Esophagus mucosa (tissue), 1 donor: ENCODE measurements around the gene CEP135. TPM values are rescaled to one million over a fixed set of nuclear protein-coding genes. Genes with fewer than 3 reads are reported as not detected.
"Not testable (repeated sequence)": the region's sequence is repeated elsewhere in the genome, so short reads cannot be mapped to it uniquely, and the experiment has no call there.

Source experiments
- ATAC-seq: fragments of 200-7000 bp; cut with Tn5 transposase; one replicate; pipeline ENCODE4 v1.9.1; 2020
- total RNA-seq: library from RNA; stranded (reverse); gene quantifications from one replicate; pipeline ENCODE4 v1.2.4, GENCODE V29; 2023
- donor health status: DM: yes; HTN: yes; CAD: no.

The CEP135 gene, protein sequence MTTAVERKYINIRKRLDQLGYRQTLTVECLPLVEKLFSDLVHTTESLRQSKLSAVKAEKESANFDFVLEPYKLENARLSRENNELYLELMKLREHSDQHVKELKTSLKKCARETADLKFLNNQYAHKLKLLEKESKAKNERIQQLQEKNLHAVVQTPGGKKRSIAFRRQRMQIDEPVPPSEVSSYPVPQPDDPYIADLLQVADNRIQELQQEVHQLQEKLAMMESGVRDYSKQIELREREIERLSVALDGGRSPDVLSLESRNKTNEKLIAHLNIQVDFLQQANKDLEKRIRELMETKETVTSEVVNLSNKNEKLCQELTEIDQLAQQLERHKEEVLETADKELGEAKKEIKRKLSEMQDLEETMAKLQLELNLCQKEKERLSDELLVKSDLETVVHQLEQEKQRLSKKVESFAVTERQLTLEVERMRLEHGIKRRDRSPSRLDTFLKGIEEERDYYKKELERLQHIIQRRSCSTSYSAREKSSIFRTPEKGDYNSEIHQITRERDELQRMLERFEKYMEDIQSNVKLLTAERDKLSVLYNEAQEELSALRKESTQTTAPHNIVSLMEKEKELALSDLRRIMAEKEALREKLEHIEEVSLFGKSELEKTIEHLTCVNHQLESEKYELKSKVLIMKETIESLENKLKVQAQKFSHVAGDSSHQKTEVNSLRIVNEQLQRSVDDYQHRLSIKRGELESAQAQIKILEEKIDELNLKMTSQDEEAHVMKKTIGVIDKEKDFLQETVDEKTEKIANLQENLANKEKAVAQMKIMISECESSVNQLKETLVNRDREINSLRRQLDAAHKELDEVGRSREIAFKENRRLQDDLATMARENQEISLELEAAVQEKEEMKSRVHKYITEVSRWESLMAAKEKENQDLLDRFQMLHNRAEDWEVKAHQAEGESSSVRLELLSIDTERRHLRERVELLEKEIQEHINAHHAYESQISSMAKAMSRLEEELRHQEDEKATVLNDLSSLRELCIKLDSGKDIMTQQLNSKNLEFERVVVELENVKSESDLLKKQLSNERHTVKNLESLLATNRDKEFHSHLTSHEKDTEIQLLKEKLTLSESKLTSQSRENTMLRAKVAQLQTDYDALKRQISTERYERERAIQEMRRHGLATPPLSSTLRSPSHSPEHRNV
- total RNA-seq = 4.0 TPM

DNA sequence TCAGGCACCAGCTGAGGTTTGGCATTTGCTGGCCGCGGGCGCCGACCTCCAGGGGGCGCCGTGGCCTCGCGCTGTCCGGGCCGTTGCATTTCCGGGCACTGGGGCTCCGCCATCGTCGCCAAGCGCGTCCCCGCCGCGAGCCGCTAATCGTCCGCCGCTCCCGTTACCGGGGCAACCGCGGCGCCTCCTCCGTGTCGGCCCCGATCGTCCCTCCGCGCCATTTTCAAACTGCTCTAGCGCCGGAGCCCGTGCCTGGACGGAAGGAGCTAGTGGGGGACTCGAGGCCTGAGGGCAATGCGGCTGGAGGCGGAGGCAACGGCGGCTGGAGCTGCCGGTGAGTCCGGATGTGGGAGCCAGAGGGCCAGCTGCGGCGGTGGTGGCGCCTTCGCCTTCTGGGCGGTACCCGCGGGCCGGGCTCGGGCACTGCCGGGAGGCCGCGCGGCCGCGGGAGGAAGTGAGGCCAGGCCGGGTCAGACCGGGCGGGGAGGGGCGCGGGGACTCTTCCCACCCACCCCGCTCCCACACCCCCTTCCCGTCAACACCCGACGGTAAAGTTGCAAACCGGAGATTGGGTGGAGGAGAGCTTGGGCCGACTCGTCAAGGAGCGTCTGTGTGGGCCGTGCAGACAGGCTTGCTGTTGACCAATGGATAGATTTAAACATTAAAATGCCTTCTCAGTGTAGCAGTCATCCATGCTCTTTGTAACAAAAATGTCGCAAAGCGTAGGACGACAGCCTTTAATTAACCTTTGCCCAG lies at the start of gene CEP135:
CEP135 (plus strand) TSS at position 220 of the 756 bp plus-strand sequence. CDS start 3,186 bp downstream, outside the sequence.
- ATAC-seq = peak; percentile 94

DNA sequence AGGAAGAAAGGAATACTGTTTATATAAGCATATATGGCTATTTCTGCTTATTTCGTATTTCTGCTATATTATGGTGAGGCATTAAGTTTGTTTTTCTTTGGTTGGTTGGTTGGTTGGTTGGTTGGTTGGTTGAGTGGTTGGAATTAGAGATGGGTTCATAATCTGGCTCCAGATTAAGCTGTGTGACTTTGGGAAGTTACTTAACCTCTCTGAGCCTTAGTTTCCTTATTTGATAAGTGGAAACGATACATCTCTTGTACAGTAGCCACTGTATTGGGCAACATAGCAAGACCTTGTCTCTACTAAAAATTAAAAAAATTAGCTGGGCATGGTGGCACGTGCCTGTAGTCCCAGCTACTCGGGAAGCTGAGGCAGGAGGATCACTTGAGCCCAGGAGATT lies 46.1 kb upstream of the CEP135 start:
- no peak for ATAC-seq

DNA sequence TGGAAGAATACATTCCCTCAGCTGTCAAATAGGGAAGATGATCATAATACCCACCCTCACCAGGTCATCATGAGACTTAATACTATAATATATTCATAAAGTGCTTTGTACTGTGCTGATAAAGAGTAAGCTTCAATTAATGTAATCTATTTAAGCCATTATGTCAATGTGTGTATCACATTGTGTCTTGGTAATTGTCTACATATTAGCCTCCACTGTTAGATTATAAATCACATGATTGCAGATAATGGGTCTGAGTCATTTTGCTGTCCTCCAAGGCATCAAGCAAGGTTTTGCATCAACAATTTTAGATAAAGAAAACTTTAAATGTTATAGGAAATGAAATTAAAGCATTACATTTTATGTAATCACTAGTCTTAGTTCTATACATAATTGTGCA lies 45.2 kb upstream of the CEP135 start:
- ATAC-seq = no peak

DNA sequence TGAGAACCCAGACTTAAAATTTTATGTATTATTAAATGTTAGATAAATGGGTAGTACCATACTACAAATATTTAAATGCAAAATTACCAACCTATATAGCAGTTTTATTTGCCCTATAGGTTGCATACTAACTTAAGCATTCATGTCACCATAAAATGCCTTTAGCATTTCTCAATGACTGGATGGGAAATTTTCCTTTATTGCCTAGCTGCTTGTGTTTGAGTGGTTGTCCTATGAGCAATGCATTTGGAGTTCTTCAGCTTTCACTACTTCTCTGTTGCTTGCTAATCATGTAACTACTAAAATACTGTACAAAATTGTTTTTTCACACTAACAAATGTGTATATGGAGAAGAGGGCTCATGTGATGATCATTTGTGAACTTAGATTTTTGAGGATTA lies 44.2 kb upstream of the CEP135 start:
- ATAC-seq = no peak

DNA sequence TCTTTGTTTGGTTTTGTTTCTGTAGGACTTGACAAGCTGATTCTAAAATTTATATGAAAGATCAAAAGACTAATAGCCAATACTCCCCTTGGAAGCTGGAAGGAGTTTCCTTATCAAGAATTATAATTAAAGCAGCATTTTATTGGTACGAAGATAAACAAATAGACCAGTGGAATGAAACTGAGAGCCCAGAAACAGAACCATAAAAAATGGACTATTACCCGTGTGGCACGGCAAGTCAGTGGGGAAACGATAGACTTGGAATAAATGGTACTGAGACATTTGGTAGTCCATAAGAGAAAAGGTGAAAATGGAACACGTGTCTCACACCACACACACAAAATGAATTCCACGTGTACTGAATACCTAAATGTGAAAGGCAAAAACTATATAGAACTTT lies 42.4 kb upstream of the CEP135 start:
- no peak for ATAC-seq

DNA sequence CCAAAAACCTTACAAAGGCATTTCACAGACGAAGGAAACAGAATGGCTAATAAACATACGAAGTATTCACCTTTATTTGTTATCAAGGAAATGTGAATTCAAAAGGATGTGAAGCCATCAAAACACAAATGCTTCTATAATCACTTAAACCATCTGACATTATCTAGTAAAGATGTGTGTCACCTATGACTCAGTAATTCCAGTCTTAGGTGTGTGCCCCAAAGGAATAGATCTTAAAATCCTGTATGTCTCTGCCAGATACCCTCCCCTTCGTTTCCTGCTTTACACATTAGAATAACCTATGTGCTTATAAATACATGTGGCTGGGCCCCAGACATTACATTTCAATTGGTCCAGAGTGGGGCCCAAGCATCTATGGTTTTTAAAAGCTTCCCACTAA lies 41.8 kb upstream of the CEP135 start:
- peak; percentile 63 for ATAC-seq

DNA sequence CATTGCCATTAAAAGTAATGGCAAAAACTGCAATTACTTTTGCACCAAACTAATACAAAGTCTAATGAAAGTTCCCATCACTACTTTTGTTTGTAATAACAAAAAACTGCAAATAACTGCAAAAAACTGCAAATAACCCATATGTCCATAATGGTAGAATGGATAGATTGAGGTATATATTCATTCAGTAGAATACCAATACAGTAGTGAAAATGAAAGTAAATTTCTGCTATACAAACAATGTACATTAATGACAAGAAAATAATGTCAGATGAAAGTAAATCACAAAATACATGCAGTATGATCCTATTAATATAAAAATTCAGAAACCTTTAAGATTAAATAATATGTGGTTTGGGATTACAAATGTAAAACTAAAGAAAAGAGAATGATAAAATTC lies 41.3 kb upstream of the CEP135 start:
- ATAC-seq = no peak

DNA sequence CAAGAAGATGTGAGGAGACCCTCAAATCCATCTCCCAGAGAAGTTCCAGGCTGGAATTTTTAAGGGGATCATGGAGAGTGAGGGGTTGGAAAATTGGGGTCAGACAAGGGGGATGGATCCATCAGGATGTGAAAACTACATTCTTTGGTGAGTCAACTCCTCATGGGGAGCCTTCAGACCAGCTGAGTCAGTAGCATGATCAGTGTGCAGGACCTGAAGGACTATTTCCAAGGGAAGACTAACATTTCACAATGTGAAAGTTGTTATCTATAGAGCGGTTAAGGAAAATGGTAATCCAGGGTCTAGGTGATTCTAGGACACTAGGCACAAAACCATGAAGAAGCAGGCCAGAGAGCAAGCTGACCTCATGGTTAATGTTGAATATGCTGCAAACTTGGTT lies 38.6 kb upstream of the CEP135 start:
- no peak for ATAC-seq

DNA sequence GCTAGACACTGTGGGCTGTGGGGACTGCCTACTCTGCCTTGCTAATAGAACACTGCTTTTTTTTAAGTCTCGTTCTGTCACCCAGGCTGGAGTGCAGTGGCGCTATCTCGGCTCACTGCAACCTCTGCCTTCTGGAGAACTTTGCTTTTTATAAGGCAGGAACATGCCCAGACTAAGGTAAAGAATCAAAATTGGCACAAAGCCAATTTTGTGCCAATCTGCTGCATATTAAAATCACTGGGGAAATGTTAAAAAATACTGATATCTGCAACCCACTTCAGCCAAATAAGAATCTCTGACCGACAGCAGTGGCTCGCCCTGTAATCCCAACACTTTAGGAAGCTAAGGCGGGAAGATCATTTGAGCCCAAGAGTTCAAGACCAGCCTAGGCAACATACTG lies 36.5 kb upstream of the CEP135 start:
- no peak for ATAC-seq

DNA sequence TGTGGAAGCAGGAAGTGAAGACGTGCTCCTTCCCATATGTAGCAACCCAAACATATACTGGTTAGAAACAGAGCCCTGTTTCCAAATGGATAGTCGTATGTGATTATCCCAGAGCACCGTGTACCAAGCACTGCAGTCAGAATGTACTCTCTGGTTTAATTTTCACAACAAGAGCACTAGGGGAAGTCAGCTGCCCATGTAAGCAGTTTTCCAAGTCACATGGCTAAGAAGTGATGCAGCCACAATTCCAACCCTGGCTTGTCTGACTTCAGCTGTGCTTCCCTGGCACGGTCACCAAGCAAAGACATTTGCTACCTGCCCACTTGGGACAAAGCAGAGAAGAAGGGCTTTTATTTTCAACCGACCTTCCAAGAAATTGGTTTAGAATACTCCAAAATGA lies 28.2 kb upstream of the CEP135 start:
- ATAC-seq = no peak

DNA sequence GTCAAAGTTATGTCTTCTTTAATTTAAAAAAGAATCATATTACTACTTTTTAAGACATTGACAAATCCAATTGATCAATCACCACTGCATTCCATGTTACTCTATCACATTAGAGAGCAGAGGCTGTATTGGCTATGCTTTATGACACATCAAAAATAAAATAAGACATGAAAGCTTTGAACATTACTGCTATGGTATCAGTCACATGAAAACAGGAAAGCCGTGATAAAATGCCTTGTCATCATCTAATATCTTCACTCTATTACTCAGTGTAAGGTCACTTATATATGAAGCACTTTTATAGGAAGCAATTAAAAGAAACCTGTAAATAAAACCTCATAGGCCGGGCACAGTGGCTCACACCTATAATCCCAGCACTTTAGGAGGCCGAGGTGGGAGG lies 27.7 kb upstream of the CEP135 start:
- peak; percentile 45 for ATAC-seq

DNA sequence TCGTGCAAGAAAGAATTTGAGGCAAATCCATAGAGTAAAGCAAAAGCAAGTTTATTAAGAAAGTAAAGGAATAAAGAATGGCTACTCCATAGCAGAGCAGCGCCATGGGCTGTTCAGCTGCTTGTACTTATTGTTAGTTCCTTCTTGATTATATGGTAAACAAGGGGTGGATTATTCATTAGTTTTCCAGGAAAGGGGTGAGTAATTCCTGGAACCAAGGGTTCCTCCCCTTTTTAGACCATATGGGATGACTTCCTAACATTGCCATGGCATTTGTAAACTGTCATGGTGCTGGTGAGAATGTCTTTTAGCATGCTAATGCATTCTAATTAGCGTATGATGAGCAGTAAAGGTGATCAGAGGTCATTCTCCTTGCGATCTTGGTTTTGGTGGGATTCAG lies 23.5 kb upstream of the CEP135 start:
- no peak for ATAC-seq

DNA sequence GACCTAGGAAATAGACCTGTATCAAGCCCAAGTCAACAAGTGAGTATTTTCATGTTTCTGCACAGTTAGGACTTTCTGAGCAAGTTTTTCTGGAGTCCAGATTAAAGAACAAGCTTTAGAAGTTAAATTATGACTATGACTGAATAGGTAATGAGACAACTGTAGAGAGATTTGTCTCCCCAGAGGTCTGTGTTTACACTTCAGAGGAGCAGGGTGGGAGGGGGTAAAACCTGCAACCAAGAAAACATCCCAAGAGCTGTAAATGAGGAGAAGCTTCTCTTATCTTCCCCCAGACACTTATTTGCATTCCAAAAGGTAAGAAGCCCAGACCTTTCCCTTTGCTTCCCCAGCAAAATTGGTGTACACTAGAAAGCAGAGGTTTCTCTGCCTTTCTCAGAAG lies 22.1 kb upstream of the CEP135 start:
- no peak for ATAC-seq

DNA sequence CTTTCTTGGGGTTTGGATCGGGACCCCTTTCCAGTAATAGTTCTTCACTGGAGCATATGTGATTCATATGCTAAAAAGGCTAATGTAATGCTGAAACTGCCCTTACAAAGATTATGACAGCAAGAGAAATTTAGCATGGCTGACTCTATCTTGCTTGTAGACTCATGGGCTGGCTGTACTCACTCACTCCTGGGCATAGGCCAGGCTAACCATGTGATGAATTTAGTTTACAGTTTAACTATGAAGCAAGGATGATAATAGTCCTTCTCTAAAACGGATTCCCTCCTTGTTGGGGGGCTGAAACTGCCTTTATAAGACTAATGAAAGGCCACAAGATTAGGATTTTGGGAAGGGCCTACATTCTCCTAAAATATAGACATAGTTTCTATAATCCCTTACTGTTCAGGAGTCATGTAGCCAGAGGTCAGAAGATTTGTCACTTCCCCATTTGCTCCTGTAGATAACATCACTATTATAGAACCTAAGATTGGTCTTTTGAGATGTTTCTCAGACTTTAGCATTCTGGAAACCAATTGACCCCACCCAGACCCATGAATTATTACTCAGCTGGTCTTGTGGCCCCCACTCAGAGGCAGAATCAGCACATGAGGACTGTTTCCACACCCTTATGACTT lies 20.8 kb upstream of the CEP135 start:
- no peak for ATAC-seq

DNA sequence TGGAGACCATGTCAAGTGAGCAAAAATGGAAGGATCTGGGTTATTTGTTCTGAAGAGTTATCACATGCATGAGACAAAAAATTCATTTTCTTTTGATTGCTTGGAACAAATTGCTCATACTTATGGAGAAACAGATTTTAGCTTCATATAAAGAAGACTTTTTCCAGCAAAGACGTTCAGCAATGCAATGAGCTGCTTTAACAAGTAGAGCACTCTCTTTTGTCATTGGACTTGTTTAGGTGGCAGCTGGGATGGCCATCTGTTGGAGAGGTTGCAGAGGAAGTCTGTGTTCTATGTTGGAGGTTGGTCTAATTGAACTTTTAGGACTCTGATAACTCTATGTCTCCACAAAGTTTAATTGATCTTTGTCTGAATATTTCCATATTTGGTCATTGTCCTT lies 19.9 kb upstream of the CEP135 start:
- ATAC-seq = no peak

DNA sequence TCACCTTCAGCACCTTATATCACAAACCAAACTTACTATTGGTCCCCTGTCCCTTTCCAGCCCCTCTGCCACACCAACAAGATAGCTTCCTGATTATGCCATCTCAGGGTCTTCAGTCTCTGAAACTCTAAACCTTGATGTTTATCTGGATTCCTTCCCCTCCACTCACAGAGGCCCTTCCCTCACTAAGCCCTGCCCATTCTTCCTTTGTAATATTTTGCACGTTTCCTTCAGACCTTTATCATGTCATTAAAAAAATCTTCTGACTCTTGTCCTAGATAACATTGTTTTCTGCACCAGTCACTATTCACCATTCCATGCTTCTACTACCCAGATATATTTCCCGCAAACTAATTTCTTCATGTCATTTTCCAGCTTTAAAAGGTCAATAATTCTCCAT lies 17.7 kb upstream of the CEP135 start:
- ATAC-seq = no peak

DNA sequence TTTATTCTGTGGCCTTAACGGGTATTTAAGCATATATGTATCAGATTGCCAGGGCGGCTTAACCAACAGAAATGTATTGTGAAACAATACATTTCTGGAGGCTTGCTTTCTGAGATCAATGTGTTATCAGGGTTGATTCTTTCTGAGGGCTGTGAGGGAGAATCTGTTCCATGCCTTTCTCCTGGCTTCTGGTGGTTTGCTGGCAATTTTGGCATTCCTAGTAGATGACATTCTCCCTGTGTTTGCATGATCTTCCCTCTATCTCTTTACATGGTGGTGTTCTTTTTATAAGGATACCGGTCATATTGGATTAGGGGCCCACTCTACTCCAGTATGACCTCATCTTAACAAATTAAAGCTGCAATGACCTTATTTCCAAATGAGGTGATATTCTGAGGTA lies 16.9 kb upstream of the CEP135 start:
- no peak for ATAC-seq

DNA sequence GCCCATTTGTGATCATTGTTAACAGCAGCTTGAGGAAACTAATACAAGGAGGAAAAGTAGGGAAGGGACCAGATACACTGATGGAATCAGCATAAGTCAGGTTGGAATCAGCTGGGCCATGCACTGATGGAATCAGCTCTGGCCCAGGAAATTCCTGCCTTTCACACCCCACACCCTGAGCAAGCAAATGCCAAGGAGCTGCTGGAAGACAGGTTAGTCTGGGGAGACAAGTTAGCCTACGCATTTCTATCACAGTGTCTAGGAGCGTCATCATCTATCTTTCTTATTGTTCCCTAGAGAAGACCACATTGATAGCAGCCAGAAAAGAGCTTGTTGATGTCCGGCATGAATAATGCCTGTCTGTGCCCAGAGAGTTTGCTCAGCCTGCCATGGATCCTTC lies 16.2 kb upstream of the CEP135 start:
- ATAC-seq = peak; percentile 78

DNA sequence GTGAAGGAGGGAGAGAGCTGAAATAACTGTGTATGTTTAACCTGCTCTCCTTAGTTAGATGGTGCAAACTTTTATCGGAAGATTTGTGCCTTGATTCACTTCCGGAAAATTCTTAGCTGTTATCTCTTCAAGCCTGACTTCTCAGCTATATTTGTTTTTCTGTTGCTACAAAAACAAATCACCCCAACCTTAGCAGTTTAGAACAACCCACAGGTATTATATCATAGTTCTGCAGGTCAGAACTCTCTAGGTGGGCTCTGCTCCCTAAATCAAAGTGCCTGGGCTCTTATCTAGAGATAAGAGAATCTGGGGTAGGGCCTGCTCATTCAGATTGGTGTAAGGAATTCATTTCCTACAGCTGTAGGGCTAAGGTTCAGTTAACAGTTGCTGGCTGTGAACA lies 15.1 kb upstream of the CEP135 start:
- no peak for ATAC-seq

DNA sequence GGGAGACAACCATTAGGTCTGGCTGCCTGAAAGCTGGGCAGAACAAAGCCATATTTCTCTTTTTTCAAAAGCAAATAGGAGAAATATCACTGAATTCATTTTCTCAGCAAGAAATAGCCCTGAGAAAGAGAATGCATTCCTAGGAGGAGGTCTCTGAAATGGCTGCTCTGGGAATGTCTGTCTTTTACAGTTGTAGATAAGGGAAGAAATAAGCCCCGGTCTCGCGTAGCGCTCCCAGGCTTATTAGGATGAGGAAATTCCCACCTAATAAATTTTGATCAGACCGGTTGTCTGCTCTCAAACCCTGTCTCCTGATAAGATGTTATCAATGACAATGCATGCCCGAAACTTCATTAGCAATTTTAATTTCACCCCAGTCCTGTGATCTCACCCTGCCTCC lies 12.8 kb upstream of the CEP135 start:
- ATAC-seq = not testable (repeated sequence)

DNA sequence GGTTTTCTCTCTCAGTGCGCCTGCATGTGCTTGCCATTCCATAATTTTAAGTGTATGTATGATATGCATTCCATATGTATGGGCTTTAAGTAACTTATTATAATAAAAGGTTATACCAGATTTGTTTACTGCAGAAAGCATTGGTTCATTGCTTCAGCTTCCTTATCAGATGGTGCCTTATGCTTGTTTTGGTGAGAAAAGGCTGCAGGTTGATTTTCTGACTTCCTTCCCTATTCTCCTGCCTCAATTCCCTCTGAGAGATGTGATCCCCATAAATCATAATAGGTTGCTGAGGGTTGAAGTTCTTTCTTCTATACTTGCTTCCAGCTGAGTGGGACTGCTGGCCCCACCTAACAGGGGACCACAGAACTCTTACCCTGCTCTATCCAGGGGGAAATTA lies 10.3 kb upstream of the CEP135 start:
- no peak for ATAC-seq

DNA sequence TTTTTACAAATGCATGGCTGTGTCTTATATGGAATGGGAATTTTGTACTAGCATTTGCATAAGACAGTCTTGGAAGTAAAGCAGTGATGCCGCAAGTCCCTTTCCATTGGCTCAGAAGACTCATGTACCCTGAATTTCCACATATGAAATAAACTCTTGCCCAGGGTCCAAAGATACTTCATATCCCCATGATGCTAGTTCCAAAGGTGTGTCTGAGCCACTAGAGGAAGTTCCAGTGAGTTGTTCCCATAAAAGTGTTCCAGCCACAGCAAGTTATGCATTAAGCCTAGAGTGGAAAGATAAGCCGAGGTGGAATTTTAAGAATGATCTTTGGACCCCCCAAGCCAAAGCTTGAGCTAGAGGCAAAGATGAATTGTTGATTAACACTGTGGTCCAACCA lies 9.3 kb upstream of the CEP135 start:
- ATAC-seq = no peak
